Muscle layer of duodenum (tissue), 2 donors: ENCODE measurements around the gene ARHGAP29.

Experiments used
- H3K27ac ChIP-seq: one replicate; pipeline ENCODE4 v1.7.0; 2013; ENCODE audit warnings: mild to moderate bottlenecking, low read length
- H3K27me3 ChIP-seq: one replicate; pipeline ENCODE4 v1.7.0; 2013; ENCODE audit warnings: low read depth, mild to moderate bottlenecking, control low read depth, low read length
- H3K36me3 ChIP-seq, 2 donors: one replicate each; pipeline ENCODE4 v1.7.0; 2013; ENCODE audit warnings: low read length in 2 of 2, control low read depth in 1 of 2, mild to moderate bottlenecking in 1 of 2; ENCODE audit not compliant: insufficient read depth in 2 of 2, control insufficient read depth in 1 of 2
- H3K4me1 ChIP-seq, 2 donors: one replicate each; pipeline ENCODE4 v1.7.0; 2013; ENCODE audit warnings: low read length in 2 of 2, mild to moderate bottlenecking in 2 of 2, control low read depth in 1 of 2, moderate library complexity in 1 of 2; ENCODE audit not compliant: insufficient read depth in 2 of 2, control insufficient read depth in 1 of 2
- H3K4me3 ChIP-seq, 2 donors: one replicate each; pipeline ENCODE4 v1.7.0; 2013; ENCODE audit warnings: low read length in 2 of 2, low read depth in 1 of 2, mild to moderate bottlenecking in 1 of 2
- H3K9me3 ChIP-seq, 2 donors: one replicate each; pipeline ENCODE4 v1.7.0; 2013; ENCODE audit warnings: low read length in 2 of 2, control low read depth in 1 of 2, mild to moderate bottlenecking in 1 of 2; ENCODE audit not compliant: control insufficient read depth in 1 of 2
- donor health status: healthy.

The ARHGAP29 gene

DNA sequence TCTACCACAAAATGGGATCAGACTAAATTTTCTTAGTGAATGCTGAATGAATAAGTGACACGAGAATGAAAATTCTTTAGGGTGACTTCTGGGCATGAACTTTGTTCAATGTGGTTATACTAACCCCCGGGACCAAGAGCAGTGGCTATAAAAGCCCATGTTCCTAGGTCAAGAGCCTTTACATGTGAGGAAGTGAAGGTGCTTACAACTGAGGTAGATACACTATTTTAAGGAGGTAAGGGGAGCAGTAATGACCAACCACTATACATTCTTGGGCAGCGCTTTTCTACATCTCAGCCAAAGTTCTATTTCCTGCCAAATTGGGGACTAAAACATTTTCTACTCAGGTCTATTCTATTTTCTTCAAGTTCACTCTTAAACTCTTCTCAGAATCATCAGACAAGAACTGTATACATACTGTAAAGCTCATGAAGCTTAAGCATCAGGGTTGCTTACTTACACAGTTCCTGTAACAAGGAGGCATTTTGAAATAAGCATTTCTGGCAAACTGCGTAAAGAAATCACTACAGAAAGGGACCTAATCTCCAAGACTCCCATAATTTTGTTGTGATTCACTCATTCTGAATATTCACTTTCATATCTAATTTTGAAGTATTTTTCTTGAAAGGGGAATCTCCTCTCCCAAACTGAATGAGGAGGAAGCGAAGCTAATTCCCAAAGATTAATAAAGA, 8.5 kb upstream of the ARHGAP29 start:
- H3K27ac ChIP-seq = peak overlapping the region; percentile 54
- H3K27me3 ChIP-seq = peaks cover 16% of the 10 kb centered on the region
- H3K4me1 ChIP-seq = peaks cover 0 to 10% of the 10 kb centered on the region in 2 donors
- H3K9me3 ChIP-seq = peaks cover 0 to 4% of the 10 kb centered on the region in 2 donors
- peak overlapping the region in 1 of 2 donors; percentile 1 for H3K4me3 ChIP-seq
- H3K36me3 ChIP-seq = no peaks in the 10 kb centered on the region

GRCh38 chr1:94244816-94245215, 7.4 kb upstream of the ARHGAP29 start:
- H3K4me3 ChIP-seq = no peak overlapping the region
- H3K36me3 ChIP-seq = no peaks in the 10 kb centered on the region
- H3K27ac ChIP-seq = no peak overlapping the region
- H3K27me3 ChIP-seq = peaks cover 16% of the 10 kb centered on the region
- peaks cover 0 to 4% of the 10 kb centered on the region in 2 donors for H3K9me3 ChIP-seq
- H3K4me1 ChIP-seq = peaks cover 0 to 10% of the 10 kb centered on the region in 2 donors

DNA sequence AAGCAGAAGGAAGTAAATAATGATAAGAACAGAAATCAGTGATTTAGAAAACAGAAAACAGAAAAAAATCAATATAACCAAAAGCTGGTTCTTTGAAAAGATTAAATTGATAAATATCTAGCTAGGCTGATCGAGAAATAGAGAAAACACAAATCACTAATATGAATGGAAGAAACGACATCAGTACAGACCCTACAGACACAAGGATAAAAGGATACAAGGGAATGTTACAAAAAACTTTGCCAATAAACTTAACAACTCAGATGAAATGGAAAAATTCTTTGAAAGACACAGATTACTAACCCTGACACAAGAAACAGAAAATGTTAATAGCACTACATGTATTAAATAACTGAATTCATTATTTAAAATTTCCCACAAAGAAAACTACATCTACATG, 6.3 kb upstream of the ARHGAP29 start:
- Histone ChIP-seq H3K27me3 (peaks cover 18% of the 10 kb centered on the region), H3K36me3 (no peaks in the 10 kb centered on the region), H3K4me3 (no peak overlapping the region), H3K9me3 (peaks cover 0 to 4% of the 10 kb centered on the region in 2 donors), H3K27ac (no peak overlapping the region), H3K4me1 (peaks cover 0 to 10% of the 10 kb centered on the region in 2 donors)

DNA sequence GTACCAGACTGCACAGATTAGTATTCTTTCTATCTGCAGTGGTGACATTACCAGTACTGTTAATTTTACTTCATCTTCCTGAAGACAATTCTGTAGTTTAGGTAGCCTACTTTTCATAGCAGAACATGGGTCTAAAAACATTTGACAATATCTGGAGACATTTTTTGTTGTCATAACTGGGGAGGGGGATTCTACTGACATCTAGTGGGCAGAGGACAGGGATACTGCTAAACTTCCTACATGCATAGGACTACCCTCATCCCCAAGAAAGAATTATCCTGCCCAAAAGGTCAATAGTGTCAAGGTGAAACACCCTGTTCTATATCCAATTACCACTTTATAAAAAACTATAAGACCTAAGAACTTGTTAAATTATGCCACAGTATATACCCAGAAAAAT, 3.4 kb upstream of the ARHGAP29 start:
- Histone ChIP-seq H3K9me3 (peaks cover 0 to 4% of the 10 kb centered on the region in 2 donors), H3K36me3 (no peaks in the 10 kb centered on the region), H3K4me3 (no peak overlapping the region), H3K27me3 (peaks cover 14% of the 10 kb centered on the region), H3K4me1 (peaks cover 0 to 23% of the 10 kb centered on the region in 2 donors), H3K27ac (no peak overlapping the region)

GRCh38 chr1:94239796-94240195, 2.4 kb upstream of the ARHGAP29 start:
- Histone ChIP-seq H3K27ac (no peak overlapping the region), H3K9me3 (peaks cover 0 to 4% of the 10 kb centered on the region in 2 donors), H3K27me3 (peaks cover 8% of the 10 kb centered on the region), H3K4me1 (peaks cover 0 to 23% of the 10 kb centered on the region in 2 donors), H3K4me3 (no peak overlapping the region), H3K36me3 (no peaks in the 10 kb centered on the region)

GRCh38 chr1:94239051-94239450, 1.7 kb upstream of the ARHGAP29 start:
- H3K4me1 ChIP-seq = peaks cover 0 to 23% of the 10 kb centered on the region in 2 donors
- no peak overlapping the region for H3K4me3 ChIP-seq
- H3K9me3 ChIP-seq = peaks cover 0 to 4% of the 10 kb centered on the region in 2 donors
- H3K27ac ChIP-seq = no peak overlapping the region
- H3K27me3 ChIP-seq = peaks cover 8% of the 10 kb centered on the region
- H3K36me3 ChIP-seq = no peaks in the 10 kb centered on the region

GRCh38 chr1:94236630-94237290, 624 bp downstream of the ARHGAP29 start:
- H3K27me3 ChIP-seq = peaks cover 8% of the 10 kb centered on the region
- H3K4me1 ChIP-seq = peaks cover 0 to 23% of the 10 kb centered on the region in 2 donors
- H3K27ac ChIP-seq = peak overlapping the region; percentile 61
- peak overlapping the region; percentile 88 to 91 for H3K4me3 ChIP-seq
- no peaks in the 10 kb centered on the region for H3K9me3 ChIP-seq
- H3K36me3 ChIP-seq = no peaks in the 10 kb centered on the region

- Histone ChIP-seq H3K4me1 (peaks cover 0 to 23% of the 10 kb centered on the region in 2 donors), H3K36me3 (no peaks in the 10 kb centered on the region), H3K4me3 (peak overlapping the region; percentile 88 to 91), H3K27me3 (peaks cover 8% of the 10 kb centered on the region), H3K9me3 (no peaks in the 10 kb centered on the region), H3K27ac (peak overlapping the region; percentile 61)
Observed at GRCh38 chr1:94236013-94236491, 1.3 kb downstream of the ARHGAP29 start.

DNA sequence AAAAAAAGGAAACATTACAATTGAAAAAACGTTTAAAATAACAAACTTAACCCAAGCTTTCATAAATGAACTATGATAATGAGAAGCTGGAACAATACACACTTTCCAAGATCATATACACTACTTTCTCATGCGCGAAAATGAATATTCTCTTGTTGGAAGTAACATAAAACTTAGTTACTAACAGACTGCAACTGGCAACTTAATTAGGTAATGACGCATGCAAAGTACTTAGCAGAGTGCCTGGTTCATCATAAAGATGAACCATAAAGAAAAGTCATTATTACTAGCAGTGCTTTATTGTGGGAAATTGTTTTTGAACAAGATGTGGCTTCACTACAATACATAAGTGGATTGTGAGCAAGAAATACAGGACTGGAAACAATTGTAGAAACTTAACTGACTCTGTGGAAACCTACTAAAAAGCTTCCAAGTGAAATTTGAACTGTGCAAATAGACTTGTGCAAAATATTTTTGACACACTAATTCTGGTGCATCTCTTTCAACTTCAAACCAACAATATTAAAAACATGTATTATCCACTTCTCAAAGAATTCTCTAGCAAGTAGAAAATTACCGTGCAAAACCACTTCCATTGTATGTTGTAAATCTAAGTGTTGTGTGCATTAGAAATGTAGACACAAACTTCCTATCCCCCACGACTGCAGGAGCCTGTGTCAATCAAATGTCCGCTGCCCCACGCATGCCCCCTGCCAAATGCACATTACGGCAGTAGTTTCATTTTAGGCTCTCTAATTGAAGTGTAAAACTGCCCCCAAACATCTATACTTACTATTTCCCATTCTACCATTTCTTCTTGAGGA, 2.0 kb downstream of the ARHGAP29 start:
- Histone ChIP-seq H3K4me1 (peaks cover 0 to 23% of the 10 kb centered on the region in 2 donors), H3K4me3 (peak overlapping the region; percentile 88 to 91), H3K27ac (no peak overlapping the region), H3K36me3 (no peaks in the 10 kb centered on the region), H3K27me3 (peaks cover 8% of the 10 kb centered on the region), H3K9me3 (no peaks in the 10 kb centered on the region)

DNA sequence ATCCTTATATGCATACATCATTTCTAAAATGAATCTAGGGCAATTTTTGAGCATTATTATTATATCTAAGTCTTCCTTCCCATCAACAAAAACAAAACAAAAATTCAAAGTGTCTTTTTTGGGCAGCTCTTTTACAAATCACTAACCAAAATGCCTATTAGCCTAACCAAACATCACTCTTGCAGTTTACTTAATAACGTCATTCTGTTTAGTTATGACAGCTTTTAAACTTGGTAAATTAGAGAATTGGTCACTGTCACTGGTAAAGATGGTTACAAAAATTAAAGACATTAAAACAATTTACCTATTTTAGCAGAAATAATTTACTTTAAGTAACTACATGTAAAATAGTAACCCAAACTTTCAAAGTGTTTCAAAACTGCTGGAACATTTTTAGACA, 2.8 kb downstream of the ARHGAP29 start:
- H3K27me3 ChIP-seq = peaks cover 8% of the 10 kb centered on the region
- H3K4me1 ChIP-seq = peaks cover 0 to 23% of the 10 kb centered on the region in 2 donors
- H3K27ac ChIP-seq = no peak overlapping the region
- no peaks in the 10 kb centered on the region for H3K36me3 ChIP-seq
- no peaks in the 10 kb centered on the region for H3K9me3 ChIP-seq
- H3K4me3 ChIP-seq = no peak overlapping the region

DNA sequence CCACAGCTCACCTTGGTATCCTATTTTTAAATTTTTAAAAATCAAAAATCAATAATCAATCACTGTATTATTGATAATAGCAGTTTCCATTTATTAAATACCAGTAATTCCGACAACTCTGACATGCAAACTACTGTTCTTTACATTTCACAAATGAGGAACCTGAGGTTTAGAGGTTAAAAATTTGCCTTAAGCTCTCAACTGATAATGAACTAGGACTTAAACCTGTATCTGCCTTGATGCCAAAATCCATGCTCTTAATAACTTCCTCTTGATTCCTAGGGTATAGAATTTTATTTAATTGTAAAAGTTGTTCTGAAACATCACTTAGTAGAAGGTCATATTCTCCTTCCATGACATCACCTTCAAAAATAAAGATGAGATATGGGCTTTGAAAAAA, 5.6 kb downstream of the ARHGAP29 start:
- H3K36me3 ChIP-seq = no peaks in the 10 kb centered on the region
- peaks cover 0 to 8% of the 10 kb centered on the region in 2 donors for H3K4me1 ChIP-seq
- H3K27ac ChIP-seq = no peak overlapping the region
- no peaks in the 10 kb centered on the region for H3K27me3 ChIP-seq
- H3K4me3 ChIP-seq = no peak overlapping the region
- H3K9me3 ChIP-seq = no peaks in the 10 kb centered on the region
